Measurements from ENCODE around the gene TIMM17A.
"Not testable (repeated sequence)": the region's sequence is repeated elsewhere in the genome, so short reads cannot be mapped to it uniquely, and the experiment has no call there.

Gene TIMM17A

DNA sequence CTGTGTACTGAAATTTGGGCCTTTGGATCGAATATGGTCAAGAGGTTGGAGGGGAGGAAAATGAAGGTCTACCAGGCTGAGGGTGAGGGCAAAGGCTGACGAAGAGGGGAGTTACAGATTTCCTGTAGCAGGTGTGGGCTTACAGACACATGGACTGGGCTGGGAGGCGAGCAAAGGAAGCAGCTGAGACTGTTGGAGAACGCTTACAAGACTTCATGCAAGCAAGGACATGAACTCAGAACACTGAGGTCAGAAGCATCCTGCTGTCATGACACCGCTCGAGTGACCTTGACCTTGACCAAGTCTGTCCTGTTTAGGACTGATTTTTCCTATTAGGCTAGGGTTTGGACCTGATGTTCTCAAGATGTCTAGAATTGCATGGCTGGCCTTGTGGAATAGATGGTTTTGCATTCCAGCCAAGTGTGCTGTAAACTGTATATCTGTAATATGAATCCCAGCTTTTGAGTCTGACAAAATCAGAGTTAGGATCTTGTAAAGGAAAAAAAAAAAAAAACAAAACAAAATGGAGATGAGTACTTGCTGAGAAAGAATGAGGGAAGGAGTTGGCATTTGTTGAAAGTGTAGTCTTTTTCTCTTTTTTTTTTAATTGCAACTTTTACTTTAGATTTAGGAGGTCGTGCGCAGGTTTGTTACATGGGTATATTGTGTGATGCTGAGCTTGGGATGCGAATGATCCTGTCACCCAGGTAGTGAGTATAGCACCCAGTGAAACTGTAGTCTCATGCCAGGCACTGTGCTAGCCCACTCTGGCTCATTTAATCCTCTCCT, 60.9 kb downstream of the TIMM17A start:
- no peak for DNase-seq

DNA sequence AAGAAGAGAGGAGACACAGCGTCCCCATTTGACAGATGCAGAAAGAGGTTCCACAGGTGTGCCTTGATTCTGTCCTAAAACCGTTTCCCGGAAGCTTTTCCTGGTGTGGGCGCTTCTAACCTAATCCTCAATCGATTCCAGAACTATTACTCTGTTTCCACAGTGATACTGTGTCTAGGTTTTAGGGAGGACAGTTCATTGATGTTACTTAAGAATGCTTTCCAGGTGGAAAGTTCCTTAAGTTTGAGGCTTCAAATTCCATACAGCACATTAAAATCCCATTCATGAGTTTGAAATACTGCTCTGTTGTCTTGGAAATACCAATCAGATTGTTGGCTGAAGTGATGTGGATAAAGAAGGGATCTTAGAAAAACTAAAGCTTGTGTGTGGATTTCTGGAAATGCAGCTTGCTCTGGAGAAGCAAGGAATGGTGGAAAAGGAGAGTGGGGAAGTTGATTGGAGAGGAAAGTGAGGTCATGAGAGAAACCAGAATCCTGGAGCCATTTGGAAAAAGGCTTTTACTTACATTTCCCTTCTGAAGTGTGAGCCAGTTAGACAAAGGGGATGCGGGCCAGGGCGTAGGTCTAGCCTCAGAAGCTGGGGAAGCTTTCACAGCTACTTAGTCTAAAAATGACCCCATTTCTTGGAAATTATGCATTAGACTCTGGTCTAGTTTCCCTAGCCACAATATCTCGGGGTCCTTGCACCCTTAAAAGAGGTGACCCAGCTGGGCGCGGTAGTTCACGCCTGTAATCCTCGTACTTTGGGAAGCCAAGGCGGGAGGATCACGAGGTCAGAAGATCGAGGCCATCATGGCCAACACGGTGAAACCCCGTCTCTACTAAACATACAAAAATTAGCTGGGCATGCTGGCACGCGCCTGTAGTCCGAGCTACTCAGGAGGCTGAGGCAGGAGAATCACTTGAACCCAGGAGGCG, 61.8 kb downstream of the TIMM17A start:
- no peak for DNase-seq

DNA sequence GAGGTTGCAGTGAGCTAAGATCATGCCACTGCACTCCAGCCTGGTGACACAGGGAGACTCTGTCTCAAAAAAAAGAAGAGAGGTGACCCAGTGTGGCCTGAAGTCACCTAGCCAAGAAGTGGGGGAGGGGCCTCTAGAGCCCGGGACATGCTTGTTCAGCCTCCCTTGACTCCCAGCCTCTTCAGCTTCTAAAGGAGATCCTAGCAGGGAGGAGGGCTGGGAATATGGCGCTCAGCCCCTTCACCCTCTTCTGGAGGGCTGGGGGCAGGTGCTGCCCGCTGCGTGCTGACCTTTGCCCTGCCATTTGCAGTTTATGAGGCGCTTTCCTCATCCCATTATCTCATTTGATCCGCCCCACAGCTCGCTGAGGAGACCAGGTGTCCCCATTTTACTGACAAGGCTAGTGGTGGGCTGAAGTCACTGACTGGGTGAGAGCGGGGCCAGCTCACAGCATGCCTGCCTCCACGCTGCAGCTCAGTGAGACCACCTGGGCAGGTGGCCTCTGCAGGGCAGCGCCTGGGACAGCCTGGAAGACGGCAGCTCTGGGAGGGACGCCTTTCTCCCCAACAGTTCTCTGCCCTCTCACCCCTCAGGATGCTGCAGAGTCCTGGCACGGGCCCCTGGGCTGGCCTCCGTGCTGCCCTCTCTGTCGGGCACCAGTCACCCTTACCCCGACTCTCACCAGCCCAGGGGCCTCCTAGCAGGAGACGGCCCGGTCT, 62.6 kb downstream of the TIMM17A start:
- DNase-seq = no peak

DNA sequence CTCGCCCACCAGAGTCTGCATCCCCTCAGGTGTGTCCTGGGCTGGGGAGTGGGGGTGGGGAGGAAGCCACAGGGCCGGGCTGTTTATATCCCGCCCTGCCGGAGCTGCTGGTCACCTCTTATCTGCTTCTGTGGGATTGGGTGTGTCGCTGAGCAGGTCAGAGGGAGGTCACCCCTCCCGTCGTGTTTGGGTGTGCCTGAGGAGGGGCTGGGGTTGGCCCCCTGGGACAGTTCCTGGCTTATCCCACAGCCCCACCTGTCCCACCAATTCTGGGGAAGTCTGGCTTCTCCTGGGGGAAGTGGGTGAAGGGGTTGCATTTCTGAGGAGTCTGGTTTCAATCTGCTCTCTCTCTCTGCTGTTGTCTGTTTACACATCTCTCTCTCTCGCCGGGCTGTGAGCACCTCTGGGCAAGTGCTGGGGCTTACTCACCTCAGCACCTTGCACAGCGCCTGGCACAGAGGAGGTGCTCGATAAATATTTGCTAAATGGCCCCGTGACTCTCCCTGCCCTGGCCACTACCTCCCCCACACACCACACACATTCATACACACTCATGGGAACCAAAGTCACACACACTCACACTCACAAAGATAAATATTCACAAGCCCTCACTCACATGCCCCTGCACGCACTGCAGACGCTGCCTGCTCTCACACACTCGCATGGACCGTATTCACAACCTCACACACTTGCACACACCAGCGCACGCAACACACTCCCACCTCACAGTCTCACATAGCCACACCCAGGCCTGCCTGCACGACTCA, 63.3 kb downstream of the TIMM17A start:
- no peak for DNase-seq

DNA sequence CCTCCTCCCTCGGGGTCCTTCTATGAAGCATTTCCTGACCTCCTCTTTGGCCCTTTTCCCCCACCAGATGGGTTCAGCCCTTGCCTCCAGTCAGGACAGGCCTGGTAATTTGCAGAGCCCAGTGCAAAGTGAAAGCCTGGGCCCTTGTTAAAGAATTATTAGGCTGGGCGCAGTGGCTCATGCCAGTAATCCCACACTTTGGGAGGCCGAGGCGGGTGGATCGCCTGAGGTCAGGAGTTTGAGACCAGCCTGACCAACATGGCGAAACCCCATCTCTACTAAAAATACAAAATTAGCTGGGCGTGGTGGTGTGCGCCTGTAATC, 63.9 kb downstream of the TIMM17A start:
- DNase-seq = not testable (repeated sequence)
